BJ (cell line): Measurements from ENCODE around the gene VWDE. TPM values are rescaled to one million over a fixed set of nuclear protein-coding genes. Genes with fewer than 3 reads are reported as not detected.

Source experiments
- CTCF ChIA-PET: fragments of 350-600 bp; formaldehyde crosslinking; extraction: SDS; loops from one replicate; lab custom pipeline; 2021; ENCODE audit warnings: antibody characterized with exemption, inconsistent platforms; lab: Yijun Ruan, JAX
- POLR2A ChIA-PET: fragments of 300-600 bp; sonication (Branson Sonifier 250); formaldehyde crosslinking; extraction: SDS; loops from one replicate; lab custom pipeline; 2021; ENCODE audit warnings: antibody characterized with exemption; lab: Charles Lee
- DNase-seq: peaks from one replicate; pipeline ENCODE4 v3.0.0-alpha.2; 2011; ENCODE audit warnings: low read depth
- H3K27me3 ChIP-seq: 2 replicates; pipeline ENCODE4 v1.6.0; 2011; ENCODE audit warnings: low read length; ENCODE audit not compliant: control insufficient read depth, insufficient read depth
- H3K36me3 ChIP-seq: 2 replicates; pipeline ENCODE4 v1.5.1; 2011; ENCODE audit warnings: low read length; ENCODE audit not compliant: control insufficient read depth, insufficient read depth
- H3K4me3 ChIP-seq: 2 replicates; pipeline ENCODE4 v1.5.1; 2011; ENCODE audit warnings: low read depth, mild to moderate bottlenecking, control low read depth, low read length
- polyA plus RNA-seq: library from polyadenylated mRNA; depleted of rRNA; stranded (reverse); fragments of >200 nt; gene quantifications from 2 replicates; pipeline ENCODE4 v1.2.3, GENCODE V29; 2011
- TF ChIP-seq, protein P1 (sequence below): IDR thresholded peaks from 2 replicates; pipeline ENCODE4 v1.5.1; 2011; ENCODE audit warnings: low read depth, mild to moderate bottlenecking, control low read depth, inconsistent platforms, low read length, moderate library complexity; ENCODE audit not compliant: insufficient read depth

Gene VWDE
- polyA plus RNA-seq, 1 experiment, result not detected

DNA sequence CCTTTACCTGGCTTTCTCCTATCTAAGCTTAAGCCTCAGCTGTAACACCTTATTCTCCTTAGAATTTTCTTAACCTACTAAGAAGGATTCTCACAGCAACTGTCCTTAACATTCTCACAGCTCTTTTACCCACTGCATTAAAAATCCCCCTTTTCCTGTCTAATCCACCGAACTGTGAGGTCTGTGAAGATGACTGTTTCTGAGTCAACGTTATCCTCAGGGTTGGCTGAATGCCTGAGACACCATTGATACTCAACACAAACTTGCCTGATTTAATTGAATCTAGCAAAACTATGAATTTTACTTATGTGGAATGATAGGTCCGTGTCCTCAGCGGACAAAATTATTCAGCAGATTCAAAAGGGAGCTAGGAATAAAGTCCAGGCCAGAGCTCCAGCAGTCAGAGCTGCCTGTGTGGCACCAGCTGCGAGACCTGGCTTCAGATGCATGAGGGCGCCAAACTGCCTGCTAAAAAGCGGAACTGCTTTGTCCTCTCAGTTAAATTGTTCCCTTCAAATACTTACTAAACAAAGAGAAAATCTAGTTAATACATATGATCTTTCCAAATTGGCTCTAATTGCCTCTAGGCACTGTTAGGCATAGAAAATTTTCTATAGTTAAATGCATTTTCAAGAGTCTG, 33.4 kb upstream of the VWDE start:
- ChIA-PET POLR2A (no interaction called here), CTCF (interaction anchor here (0.8 to 1.2 kb wide), 3 partner anchors 22 to 58 kb away, joined by 3 to 4 read pairs (median 4); no protein-coding TSS in a partner anchor)
- Histone ChIP-seq H3K4me3 (no peak overlapping the region), H3K27me3 (no peaks in the 10 kb centered on the region), H3K36me3 (no peaks in the 10 kb centered on the region)
- TF ChIP-seq, protein P1, sequence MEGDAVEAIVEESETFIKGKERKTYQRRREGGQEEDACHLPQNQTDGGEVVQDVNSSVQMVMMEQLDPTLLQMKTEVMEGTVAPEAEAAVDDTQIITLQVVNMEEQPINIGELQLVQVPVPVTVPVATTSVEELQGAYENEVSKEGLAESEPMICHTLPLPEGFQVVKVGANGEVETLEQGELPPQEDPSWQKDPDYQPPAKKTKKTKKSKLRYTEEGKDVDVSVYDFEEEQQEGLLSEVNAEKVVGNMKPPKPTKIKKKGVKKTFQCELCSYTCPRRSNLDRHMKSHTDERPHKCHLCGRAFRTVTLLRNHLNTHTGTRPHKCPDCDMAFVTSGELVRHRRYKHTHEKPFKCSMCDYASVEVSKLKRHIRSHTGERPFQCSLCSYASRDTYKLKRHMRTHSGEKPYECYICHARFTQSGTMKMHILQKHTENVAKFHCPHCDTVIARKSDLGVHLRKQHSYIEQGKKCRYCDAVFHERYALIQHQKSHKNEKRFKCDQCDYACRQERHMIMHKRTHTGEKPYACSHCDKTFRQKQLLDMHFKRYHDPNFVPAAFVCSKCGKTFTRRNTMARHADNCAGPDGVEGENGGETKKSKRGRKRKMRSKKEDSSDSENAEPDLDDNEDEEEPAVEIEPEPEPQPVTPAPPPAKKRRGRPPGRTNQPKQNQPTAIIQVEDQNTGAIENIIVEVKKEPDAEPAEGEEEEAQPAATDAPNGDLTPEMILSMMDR, result no peak
- no peak for DNase-seq

DNA sequence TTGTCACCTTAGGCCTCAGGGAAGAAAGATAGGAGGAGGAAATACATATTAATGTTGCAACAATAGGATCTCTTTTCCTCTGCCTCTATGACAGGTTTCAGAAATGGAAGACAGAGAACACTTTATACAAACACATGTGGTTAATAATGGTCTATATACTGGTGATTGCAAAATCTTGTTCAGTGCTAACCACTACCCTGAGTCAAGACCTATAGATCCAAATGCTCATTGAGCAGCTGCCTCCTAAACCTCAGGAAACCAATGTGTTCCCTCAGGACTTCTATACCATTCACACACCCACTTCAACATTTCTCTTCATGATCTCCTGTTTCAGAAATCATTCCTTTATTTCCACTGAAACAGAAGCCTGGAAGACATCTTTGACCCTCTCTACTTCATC, 32.5 kb upstream of the VWDE start:
- POLR2A ChIA-PET, result no interaction called here
- H3K4me3 ChIP-seq, result no peak overlapping the region
- no peaks in the 10 kb centered on the region for H3K36me3 ChIP-seq
- DNase-seq, result no peak
- no peaks in the 10 kb centered on the region for H3K27me3 ChIP-seq
- TF ChIP-seq, protein P1, result no peak
- CTCF ChIA-PET, result interaction anchor here (1.2 kb wide), 1 partner anchor 22 kb away, joined by 4 read pairs; no protein-coding TSS in a partner anchor

DNA sequence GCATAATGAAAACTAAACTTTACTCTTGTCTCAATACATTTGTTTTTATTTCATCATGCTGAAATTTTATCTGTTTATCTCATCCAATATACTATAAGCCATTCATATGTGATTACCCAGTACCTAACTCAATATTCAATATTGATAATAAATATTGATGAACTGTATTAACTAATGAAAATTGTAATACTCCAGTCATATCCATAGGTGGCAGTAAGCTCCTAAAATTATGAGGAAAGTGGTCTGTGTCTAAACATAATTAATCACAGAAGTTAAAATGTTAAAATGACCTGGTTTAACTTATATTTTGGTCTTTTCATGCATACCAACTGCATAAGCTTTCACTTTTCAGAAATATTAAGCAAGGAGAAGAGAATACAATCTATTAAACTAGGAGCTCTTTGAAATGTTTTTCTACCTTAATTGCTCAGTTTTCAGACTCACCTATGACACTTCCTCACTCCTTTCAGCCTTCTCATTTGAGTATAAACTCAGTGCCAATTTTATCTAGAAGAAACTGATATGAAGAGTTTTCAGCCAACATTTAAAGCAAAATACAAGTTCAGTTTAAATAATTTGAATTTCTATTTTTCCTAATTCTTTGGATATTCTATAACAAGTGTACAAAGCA, 30.5 kb upstream of the VWDE start:
- no peaks in the 10 kb centered on the region for H3K36me3 ChIP-seq
- ChIA-PET POLR2A (no interaction called here), CTCF (interaction anchor here (1.2 to 1.9 kb wide), 4 partner anchors 9 to 56 kb away, joined by 4 to 10 read pairs (median 7); no protein-coding TSS in a partner anchor)
- no peaks in the 10 kb centered on the region for H3K27me3 ChIP-seq
- TF ChIP-seq, protein P1, result peak; percentile 41
- no peak overlapping the region for H3K4me3 ChIP-seq
- no peak for DNase-seq

DNA sequence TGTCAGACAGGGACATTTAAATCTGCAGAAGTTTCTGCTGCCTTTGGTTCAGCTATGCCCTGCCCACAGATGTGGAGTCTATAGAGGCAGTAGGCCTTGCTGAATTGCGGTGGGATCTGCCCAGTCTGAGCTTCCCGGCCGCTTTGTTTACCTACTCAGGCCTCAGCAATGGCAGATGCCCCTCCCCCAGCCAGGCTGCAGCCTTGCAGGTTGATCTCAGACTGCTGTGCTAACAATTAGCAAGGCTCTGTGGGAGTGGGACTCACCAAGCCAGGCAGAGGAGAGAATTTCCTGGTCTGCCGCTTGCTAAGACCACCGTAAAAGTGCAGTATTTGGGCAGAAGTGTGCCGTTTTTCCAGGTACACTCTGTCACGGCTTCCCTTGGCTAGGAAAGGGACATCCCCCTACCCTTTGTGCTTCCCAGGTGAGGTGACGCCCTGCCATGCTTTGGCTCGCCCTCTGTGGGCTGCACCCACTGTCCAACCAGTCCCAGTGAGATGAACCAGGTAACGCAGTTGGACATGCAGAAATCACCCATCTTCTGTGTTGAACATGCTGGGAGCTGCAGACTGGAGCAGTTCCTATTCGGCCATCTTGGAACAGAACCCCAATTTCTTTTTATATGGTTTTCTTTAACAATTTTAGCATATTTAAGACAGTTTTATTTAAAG, 28.4 kb upstream of the VWDE start:
- ChIA-PET POLR2A (no interaction called here), CTCF (no interaction called here)
- no peaks in the 10 kb centered on the region for H3K36me3 ChIP-seq
- no peak overlapping the region for H3K4me3 ChIP-seq
- H3K27me3 ChIP-seq, result no peaks in the 10 kb centered on the region
- TF ChIP-seq, protein P1, result no peak
- no peak for DNase-seq

DNA sequence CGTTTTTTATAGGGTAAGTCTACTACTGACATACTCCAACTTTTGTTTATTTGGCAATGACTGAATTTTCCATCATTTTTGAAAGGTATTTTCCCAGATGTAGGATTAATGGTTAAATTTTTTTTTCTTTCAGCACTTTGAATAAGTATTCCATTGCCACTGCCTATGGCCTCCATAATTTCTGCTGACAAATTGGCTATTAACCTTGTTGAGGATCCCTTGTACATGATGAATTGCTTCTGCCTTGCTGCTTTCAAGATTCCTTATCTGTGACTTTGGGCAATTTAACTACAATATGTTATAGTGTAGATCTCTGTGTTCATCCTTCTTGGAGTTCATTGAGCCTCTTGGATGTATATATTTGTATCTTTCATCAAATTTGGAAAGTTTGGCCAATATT, 21.6 kb upstream of the VWDE start:
- Histone ChIP-seq H3K4me3 (no peak overlapping the region), H3K36me3 (no peaks in the 10 kb centered on the region), H3K27me3 (no peaks in the 10 kb centered on the region)
- ChIA-PET CTCF (no interaction called here), POLR2A (no interaction called here)
- TF ChIP-seq, protein P1, result no peak
- DNase-seq, result no peak
